Measurements from ENCODE around the gene MNT.

MNT gene

GRCh38 chr17:2380226-2380922 lies 20.5 kb downstream of the MNT start:
- DNase-seq = peak; percentile 64

GRCh38 chr17:2379489-2380225 lies 21.2 kb downstream of the MNT start:
- DNase-seq = no peak

- DNase-seq = no peak
These were observed 22.0 kb downstream of the MNT start for GRCh38 chr17:2378905-2379304.

- DNase-seq = no peak
These were observed 23.2 kb downstream of the MNT start for GRCh38 chr17:2377659-2378058.

- no peak for DNase-seq
These were observed 24.8 kb downstream of the MNT start for GRCh38 chr17:2376107-2376506.

GRCh38 chr17:2375406-2375805 lies 25.5 kb downstream of the MNT start:
- DNase-seq = no peak

- DNase-seq = no peak
These were observed 26.1 kb downstream of the MNT start for GRCh38 chr17:2374549-2375285.

GRCh38 chr17:2373179-2373578 lies 27.7 kb downstream of the MNT start:
- DNase-seq = no peak

- no peak for DNase-seq
These were observed 28.2 kb downstream of the MNT start for GRCh38 chr17:2372681-2373080.

- no peak for DNase-seq
These were observed 28.7 kb downstream of the MNT start for GRCh38 chr17:2372180-2372579.

GRCh38 chr17:2371183-2372130 lies 29.4 kb downstream of the MNT start:
- no peak for DNase-seq

- DNase-seq = no peak
These were observed 30.7 kb downstream of the MNT start for GRCh38 chr17:2370211-2370589.

GRCh38 chr17:2369551-2370210 lies 31.2 kb downstream of the MNT start:
- peak; percentile 49 for DNase-seq

- no peak for DNase-seq
These were observed 31.8 kb downstream of the MNT start for GRCh38 chr17:2369039-2369438.

GRCh38 chr17:2368359-2368758 lies 32.5 kb downstream of the MNT start:
- no peak for DNase-seq

- DNase-seq = peak; percentile 77
These were observed 33.9 kb downstream of the MNT start for GRCh38 chr17:2366747-2367494.

- DNase-seq = no peak
These were observed 35.7 kb downstream of the MNT start for GRCh38 chr17:2365132-2365531.

GRCh38 chr17:2364763-2365116 lies 36.1 kb downstream of the MNT start:
- DNase-seq = no peak

- DNase-seq = no peak
These were observed 36.8 kb downstream of the MNT start for GRCh38 chr17:2363851-2364762.

- no peak for DNase-seq
These were observed 37.5 kb downstream of the MNT start for GRCh38 chr17:2363318-2363717.

Data from NCI-H82 (cell line).